Measurements from ENCODE around the gene ZNF25.
"Not testable (repeated sequence)": the region's sequence is repeated elsewhere in the genome, so short reads cannot be mapped to it uniquely, and the experiment has no call there.

The ZNF25 gene

DNA sequence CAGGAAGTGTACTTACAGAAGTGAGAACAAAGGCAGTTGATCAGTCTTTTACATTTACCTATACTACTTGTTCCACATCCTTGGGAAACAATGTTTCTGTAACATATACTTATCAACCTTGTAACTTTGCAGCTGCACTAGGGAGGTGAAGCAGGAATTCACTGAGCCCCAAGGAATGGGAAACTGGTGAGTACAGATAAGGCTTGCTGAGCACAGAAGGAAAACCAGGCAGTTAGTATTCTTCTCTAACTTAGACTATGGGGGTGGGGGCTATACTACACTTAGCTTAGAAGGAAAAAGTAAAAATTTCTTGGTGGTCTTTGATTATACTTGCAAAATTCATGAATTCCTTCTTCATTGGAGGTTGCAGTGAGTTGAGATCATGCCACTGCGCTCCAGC is 27.1 kb upstream of the ZNF25 start:
- TF ChIP-seq, protein P1, sequence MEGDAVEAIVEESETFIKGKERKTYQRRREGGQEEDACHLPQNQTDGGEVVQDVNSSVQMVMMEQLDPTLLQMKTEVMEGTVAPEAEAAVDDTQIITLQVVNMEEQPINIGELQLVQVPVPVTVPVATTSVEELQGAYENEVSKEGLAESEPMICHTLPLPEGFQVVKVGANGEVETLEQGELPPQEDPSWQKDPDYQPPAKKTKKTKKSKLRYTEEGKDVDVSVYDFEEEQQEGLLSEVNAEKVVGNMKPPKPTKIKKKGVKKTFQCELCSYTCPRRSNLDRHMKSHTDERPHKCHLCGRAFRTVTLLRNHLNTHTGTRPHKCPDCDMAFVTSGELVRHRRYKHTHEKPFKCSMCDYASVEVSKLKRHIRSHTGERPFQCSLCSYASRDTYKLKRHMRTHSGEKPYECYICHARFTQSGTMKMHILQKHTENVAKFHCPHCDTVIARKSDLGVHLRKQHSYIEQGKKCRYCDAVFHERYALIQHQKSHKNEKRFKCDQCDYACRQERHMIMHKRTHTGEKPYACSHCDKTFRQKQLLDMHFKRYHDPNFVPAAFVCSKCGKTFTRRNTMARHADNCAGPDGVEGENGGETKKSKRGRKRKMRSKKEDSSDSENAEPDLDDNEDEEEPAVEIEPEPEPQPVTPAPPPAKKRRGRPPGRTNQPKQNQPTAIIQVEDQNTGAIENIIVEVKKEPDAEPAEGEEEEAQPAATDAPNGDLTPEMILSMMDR (conservative IDR thresholded peaks at IDR 0.05; ENCODE audit: low read depth, low read length): no peak
- H3K4me3 ChIP-seq (ENCODE audit: low read length): no peak overlapping the region

DNA sequence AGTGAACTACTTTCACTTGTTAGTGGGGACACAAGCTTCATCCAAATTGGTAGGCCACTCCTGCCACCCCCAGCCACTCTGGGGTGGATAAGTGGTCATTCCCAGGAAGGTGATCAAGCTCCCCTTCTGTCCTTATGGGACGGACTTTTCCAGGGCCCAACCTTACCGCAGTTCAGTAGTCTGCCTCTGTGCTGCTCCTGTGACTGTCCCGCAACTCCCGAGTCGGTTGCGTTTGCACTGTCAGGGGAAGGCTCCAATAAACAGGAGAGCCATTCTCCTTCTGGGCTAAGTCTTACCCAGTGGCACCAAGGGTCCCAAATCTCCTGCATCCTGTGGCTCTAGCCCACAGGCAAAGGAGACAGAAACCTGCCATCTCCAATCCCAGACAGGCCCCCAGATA is 26.6 kb upstream of the ZNF25 start:
- no peak overlapping the region for H3K4me3 ChIP-seq (ENCODE audit: low read length)
- DNase-seq (ENCODE audit: low read depth): no peak
- TF ChIP-seq, protein P1 (conservative IDR thresholded peaks at IDR 0.05; ENCODE audit: low read depth, low read length): no peak

More for the DNA sequence above, 27.1 kb upstream of the ZNF25 start:
- DNase-seq (ENCODE audit: low read depth): no peak

DNA sequence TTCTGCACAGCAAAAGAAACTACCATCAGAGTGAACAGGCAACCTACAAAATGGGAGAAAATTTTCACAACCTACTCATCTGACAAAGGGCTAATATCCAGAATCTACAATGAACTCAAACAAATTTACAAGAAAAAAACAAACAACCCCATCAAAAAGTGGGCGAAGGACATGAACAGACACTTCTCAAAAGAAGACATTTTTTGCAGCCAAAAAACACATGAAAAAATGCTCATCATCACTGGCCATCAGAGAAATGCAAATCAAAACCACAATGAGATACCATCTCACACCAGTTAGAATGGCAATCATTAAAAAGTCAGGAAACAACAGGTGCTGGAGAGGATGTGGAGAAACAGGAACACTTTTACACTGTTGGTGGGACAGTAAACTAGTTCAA is 24.0 kb upstream of the ZNF25 start:
- not testable (repeated sequence) for H3K4me3 ChIP-seq (ENCODE audit: low read length); DNase-seq (ENCODE audit: low read depth)

DNA sequence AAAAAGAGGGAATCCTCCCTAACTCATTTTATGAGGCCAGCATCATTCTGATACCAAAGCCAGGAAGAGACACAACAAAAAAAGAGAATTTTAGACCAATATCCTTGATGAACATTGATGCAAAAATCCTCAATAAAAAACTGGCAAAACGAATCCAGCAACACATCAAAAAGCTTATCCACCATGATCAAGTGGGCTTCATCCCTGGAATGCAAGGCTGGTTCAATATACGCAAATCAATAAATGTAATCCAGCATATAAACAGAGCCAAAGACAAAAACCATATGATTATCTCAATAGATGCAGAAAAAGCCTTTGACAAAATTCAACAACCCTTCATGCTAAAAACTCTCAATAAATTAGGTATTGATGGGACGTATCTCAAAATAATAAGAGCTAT is 22.5 kb upstream of the ZNF25 start:
- H3K4me3 ChIP-seq (ENCODE audit: low read length); DNase-seq (ENCODE audit: low read depth): not testable (repeated sequence)

DNA sequence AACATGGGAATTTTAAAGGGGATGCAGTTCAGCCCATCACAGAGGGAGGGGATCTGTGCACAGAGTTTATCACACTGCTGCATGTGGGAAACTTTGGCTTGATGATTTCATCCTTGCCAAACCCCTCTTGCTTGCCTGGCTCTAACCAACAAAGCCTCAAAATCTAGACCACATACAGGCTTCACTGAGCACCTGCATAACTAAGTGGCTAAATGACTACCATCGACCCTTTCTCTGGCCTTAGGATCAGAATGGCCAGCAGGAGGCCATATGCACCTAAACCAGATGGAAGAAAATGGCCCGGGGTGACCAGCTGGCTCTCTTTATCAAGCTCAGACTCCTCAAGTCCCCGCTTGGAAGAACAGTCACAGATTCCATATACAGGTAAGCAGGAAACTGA is 15.6 kb upstream of the ZNF25 start:
- TF ChIP-seq, protein P1 (conservative IDR thresholded peaks at IDR 0.05; ENCODE audit: low read depth, low read length): no peak
- no peak overlapping the region for H3K4me3 ChIP-seq (ENCODE audit: low read length)
- no peak for DNase-seq (ENCODE audit: low read depth)

DNA sequence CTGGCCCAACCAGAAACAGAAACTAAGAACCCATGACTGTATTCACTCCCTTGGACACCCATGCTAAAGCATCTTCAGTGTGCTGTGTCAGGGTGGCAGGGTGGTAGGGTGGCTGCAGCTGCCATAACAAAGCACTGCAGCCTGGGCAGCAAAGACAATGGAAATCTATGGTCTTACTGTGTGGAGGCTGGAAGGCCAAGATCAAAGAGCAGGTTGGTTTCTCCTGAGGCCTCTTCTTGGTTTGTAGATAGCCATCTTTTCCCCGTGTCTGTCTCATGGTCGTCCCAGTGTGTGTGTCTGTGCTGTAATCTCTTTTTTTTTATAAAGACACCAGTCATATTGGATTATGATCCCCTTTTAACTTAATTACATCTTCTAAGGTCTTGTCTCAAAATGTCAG is 15.2 kb upstream of the ZNF25 start:
- TF ChIP-seq, protein P1 (conservative IDR thresholded peaks at IDR 0.05; ENCODE audit: low read depth, low read length): no peak
- H3K4me3 ChIP-seq (ENCODE audit: low read length): no peak overlapping the region
- no peak for DNase-seq (ENCODE audit: low read depth)

DNA sequence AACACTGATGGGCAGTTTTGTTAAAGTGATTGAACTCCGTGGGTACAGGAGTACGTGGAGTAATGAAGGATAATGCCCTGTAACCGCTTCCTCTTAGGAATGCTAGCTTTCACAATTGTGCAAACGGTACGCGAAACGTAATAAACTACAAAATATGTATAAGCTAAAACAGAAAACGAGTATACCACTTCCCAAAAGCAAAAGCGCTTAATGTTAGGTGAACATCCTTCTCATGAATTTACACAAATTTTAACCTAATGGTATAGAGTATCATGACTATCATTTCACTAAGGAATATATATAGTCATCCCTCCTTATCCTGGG is 395 bp upstream of the ZNF25 start:
- DNase-seq (ENCODE audit: low read depth): no peak
- TF ChIP-seq, protein P1 (conservative IDR thresholded peaks at IDR 0.05; ENCODE audit: low read depth, low read length): no peak
- H3K4me3 ChIP-seq (ENCODE audit: low read length): peak overlapping the region; percentile 78

DNA sequence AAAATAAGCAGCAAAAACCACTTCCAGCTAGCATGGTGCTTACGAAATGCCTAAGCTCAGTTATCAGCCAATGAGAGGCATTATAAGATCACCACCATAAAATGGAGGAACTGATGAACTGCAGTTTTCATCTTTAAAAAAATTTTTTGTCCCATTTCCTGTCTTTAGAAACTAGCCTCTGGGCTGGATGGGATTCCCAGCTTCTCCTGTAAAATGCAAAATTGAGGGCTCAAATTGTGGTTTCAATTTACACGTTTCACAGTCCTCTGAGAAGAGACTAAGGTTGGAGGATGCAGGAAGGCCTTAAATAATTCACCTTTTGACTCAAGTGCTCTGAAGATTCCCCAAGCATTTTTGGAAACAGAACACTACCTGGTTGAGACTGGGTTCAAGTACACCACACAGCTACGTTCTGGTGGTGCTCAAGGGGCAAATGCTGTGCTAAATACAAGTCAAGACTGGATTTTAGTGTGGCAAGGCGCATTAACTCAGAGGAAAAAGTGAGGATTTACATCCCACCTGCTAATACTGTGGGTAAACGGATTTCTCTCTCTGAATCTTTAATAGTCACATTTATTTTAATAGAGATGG is 951 bp downstream of the ZNF25 start:
- peak overlapping the region; percentile 78 for H3K4me3 ChIP-seq (ENCODE audit: low read length)
- DNase-seq (ENCODE audit: low read depth): no peak
- TF ChIP-seq, protein P1 (conservative IDR thresholded peaks at IDR 0.05; ENCODE audit: low read depth, low read length): no peak

Data from retinal pigment epithelial cell (primary cell).